NCI-H2196 treated with DMSO at 0.1 percent for 48 hours (cell line): ENCODE results near the gene LRP5.

Experiments
- DNase-seq: peaks from one replicate; lab custom pipeline; 2025; ENCODE audit not compliant: unreplicated experiment; lab: John Stamatoyannopoulos, UW

The LRP5 gene

GRCh38 chr11:68369756-68370155, 57.4 kb downstream of the LRP5 start:
- no peak for DNase-seq

DNA sequence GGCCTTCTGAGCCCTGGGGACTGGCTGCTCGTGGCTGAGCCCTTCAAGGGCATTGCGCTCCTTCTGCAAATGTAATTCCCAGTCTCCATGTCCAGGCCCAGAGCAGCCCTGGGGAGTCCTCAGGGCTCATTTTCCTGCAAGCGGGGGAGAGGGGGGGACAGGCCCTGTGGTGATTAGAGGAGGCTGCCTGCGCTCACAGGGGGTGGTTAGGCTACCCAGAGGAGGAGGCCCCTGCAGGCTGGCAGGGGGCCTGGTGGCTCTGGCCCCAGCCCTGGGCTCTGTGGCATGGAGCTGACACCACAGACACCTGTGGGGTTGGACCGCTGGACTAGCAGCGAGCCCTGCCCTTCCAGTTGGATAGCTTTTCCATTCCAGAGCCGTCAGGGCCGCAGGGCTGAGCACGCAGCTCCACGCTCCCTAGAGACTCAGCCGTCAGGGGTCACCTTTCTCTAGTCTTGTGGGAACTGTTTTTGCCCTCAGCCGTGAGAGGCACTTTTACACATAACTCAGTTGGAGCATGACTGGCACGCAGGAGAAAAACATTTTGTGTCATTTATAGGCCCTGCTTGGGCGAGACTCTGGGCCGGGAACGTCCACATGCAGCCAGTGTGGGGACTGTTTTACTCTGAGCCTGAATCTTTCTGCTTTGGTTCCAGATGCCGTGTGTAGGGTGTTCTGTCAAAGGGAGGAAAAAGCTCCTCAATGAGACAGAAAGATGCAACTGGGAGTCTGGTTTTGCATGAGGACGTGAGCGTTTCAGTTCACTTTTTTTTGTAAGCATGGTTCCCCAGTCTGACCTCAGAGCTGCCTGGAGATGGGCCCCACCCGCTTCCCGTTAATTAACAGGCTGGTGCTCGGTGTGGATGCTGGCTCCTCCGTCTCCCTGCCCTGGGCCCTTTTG, 58.1 kb downstream of the LRP5 start:
- DNase-seq, result no peak

- no peak for DNase-seq
Measured at GRCh38 chr11:68371171-68372041, 59.0 kb downstream of the LRP5 start.

- DNase-seq, result no peak
Measured at GRCh38 chr11:68372114-68372513, 59.7 kb downstream of the LRP5 start.

DNA sequence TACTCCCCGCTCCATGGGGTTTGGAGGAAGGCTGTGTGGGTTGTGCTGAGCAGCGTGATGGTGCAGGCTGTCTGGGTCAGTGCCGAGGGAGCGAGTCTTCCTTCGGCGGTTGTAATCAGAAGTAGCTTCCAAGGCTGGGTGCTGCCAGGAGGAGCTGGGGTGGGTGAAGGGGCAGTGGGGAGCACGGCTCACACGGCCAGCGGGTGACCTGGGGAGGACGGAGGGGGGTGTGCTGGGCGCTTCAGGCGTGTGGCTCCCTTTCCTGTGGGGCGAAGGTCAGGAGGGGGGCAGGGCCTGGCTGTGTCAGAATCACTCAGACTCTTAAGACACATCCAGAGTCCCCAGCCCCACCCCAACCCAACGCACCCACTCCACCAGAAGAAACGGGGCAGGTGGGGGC, 60.2 kb downstream of the LRP5 start:
- no peak for DNase-seq

DNA sequence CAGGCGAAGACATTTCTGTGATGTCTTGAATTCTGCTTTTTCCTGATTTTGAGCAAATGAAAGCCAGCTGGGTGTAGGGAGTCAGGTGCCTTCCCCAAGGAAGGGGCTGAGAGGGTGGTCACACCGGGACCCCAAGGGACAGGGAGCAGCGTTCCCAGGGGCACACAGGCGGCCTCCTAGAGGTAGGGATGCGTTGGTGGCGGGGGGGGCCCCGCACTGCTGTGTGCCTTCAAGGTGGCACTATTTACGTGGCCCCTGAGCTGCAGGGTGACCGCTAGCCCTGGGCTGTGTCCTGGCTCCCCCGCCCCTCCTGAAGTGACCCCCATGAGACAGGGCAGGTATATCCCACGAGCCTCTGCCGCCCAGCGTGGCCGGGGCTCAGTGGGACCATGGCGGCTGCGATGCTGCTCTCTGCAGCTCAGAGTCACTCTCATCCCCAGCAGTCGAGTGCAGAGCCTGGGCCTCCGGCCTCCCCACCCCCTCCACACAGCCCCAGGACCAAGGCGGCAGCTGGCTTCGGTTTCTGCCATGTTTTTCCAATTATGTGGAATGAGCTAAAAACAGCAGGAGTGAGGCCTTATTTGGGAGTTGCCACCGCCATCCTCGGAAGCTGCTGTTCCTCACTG, 60.9 kb downstream of the LRP5 start:
- no peak for DNase-seq

DNA sequence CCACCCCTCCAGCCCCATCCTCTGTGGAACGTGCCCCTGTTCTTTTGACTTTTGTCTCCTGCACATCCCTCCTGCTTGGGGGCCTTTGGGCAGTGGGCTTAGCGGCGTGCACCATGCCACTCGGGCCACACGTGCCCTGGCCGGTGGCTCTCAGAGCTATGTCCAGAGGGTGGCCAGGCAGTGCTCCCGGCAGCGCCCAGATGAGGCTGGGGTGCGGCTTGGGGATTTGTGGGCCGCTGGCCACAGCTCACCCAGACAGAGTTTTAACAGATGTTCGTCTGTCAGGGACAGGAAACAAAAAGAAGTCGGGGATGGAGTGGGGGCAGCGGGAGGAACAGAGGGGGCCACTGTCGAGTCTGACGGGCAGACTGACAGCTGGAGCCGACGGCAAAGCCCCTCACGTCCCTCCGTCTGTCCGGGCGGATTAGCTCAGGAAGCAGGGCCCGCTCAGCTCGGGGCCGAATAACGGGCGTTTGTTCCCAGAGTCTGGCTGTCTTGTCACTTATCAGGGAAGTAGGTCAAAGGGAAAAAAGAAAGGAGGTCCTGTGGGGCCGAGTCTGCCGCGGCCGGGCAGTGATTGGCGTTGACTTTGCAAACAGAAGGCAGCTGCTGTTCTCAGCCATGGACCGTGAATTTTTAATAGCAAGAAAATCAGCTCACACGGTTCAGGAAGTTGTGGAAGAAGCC, 61.6 kb downstream of the LRP5 start:
- DNase-seq, result no peak

- no peak for DNase-seq
Measured at GRCh38 chr11:68374531-68374930, 62.1 kb downstream of the LRP5 start.

- no peak for DNase-seq
Measured at GRCh38 chr11:68375337-68375736, 62.9 kb downstream of the LRP5 start.

DNA sequence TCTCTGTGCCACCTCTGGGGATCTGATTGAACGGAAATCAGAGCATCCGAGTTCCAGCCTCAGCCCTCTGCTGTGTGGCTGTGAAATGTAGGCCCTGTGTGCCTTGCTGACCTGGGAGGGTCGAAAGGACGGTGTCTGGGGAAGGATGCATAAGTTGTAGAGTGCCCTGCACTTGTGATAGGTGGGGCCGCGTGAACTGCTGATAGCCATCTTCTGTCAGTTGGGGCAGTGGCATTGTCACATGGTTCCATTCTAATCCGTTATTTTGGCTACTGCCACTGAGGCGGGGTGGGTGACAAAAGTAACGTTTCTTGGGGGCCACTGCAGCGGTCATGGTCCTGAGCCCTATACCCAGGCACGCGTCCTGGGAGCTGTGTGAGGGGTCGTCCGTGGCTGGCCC, 63.4 kb downstream of the LRP5 start:
- no peak for DNase-seq

GRCh38 chr11:68377389-68377795, 65.0 kb downstream of the LRP5 start:
- DNase-seq, result no peak

DNA sequence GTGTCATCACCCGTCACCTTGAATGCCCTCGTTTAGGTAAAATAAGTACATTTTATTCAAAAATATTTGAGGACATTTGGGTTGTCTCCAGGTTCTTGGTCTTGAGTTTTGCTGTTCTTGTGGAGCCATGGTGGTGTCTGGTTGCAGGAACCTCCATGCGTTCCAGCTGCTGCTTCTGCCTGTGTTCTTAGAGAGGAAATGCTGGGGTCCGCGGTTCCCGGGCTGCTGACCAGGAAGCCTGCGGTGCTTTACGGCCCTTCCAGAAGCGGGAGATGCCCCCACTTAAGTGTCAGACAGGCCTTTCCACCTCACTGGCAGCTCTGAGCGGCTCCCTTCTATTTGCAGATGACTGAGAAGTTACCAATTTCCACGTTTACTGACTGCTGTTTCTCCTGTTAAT, 66.8 kb downstream of the LRP5 start:
- no peak for DNase-seq

DNA sequence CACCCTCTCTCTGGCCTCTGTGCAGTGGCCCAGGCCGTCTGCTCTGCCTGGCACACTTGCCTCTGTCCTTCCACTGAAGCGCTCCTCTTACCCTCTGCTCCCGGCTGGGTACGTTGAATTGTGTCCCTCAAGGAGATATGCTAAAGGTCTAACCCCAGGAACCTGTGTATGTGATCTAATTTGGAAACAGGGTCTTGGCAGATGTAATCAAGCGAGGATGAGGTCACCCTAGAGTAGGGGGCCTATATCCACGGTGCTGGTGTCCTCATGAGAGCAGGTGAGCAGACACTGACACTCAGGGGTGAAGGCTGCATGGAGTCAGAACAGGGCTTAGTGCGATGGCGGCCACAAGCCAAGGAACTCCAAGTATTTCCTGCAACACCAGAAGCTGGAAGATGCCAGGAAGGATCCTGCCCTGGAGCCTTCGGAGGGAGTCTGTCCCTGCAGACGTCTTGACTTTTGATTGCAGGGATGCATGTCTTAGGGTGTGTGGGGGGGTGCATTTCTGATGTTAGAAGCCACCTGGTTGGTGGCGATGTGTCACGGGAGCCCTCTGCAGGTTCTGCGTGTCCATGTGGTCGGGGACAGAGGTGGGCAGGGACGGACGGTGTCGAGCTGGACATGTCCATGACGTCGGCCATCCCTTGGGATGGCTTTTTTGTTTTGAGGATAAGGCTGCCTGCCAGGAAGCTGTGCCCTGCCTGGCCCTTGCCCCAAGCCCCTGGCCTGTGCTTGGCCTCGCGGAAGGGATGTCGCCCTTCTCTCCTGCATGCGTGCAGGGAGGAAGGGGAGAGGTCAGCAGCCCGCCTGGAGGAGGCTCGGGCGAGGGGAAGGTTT, 68.6 kb downstream of the LRP5 start:
- no peak for DNase-seq

GRCh38 chr11:68381716-68382115, 69.3 kb downstream of the LRP5 start:
- no peak for DNase-seq

DNA sequence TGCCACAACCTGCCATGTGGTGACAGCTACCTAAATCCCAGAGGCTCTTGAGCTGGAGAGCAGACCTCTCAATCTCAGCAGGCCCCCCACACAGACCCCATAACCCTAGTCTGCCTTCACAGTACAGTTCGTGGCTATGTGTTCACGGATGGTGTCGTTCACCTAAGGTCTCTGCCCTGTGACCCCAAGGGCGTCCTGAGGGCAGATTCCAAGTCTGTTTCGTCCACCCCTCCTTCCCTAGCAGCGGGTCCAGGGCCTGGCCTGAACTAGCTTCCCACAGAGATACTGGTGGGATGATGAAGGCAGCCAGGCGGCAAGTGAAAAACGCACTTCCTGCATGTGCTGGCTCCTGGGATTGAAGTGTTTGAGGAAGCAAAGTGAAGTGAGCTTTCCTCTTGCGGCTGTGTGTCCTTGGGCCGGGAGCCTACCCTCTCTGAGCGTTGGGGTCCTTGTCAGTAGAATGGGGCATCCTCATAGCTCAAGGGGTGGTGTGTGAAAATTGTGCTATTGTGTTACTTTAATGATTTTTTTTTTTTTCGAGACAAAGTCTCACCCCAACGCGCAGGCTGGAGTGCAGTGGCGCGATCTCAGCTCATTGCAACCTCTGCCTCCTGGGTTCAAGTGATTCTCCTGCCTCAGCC, 70.1 kb downstream of the LRP5 start:
- no peak for DNase-seq

DNA sequence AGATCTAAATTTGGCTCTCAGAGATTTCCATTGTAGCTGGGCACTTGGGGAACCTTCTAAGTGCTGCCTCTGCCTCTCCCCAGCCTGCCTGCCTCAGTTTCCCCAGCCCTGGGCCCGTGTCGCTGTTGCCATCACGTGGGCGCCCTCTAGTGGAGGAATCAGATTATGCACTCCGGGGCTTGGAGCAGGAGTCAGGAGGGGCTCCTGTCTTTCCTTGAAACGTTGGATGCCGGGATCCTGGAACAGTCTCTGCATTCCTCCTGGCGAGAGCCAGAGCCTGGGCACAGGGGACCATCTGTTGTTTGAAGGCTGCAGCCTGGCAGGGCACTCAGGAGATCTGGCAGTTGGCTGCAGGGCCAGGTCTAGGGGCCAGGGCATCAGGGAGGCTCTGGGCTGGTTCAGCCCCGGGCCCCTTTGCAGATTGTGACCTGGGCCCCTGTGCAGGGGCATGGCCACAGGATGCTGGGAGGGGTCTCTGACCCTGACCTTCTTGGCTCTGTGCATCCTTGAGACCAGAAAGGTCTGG, 71.6 kb downstream of the LRP5 start:
- DNase-seq, result no peak

DNA sequence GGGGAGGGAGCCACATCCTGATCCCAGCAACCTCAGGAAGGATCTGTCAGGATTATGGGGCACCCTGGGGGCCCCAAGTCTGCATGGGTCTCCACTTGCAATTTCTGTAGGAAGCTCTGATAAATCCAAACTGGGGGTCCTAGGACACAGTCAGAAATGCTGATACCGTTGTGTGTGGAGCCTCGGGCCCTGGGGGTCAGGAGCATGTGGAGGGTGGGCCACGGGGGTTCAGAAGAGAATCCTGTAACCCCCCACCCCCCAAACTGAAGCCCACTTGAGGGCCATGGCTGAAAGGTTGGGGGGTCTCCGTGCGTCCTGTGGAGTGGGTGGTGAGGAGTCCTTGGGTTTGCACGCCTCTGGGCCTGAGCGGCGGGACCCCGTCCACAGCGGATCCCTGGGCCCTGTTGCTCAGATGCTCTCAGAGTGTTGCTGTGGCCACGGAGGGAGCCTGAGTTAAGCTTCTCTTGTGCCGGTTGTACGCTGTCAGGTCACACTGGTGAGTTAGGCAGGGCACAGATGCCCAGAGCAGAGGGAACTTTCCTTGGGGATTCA, 72.2 kb downstream of the LRP5 start:
- no peak for DNase-seq

DNA sequence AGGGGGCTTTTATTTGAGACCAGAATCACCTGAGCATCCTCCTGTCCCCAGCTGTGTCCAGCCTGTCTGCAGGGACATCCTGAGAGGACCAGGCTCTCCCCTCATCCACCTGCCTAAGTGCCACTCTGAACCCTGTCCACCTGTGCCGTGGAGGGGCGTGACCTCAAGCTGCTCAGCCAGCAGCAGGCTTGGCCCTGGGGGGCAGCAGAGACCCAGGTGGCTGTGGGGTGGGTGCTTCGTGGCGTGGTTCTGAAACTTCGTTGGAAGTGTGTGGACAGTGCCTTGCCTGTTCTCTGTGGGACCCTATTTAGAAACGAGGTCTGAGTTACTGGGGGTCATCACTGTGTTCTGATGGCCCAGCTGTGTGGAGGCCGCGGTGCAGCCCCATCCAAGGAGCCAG, 72.7 kb downstream of the LRP5 start:
- DNase-seq, result no peak

DNA sequence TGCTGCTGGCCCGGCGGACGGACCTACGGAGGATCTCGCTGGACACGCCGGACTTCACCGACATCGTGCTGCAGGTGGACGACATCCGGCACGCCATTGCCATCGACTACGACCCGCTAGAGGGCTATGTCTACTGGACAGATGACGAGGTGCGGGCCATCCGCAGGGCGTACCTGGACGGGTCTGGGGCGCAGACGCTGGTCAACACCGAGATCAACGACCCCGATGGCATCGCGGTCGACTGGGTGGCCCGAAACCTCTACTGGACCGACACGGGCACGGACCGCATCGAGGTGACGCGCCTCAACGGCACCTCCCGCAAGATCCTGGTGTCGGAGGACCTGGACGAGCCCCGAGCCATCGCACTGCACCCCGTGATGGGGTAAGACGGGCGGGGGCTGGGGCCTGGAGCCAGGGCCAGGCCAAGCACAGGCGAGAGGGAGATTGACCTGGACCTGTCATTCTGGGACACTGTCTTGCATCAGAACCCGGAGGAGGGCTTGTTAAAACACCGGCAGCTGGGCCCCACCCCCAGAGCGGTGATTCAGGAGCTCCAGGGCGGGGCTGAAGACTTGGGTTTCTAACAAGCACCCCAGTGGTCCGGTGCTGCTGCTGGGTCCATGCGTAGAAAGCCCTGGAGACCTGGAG, 74.1 kb downstream of the LRP5 start:
- DNase-seq, result no peak
